KBM-7 (cell line): ENCODE results near the gene DISC1.

Source experiments
- DNase-seq: peaks from one replicate; pipeline ENCODE4 v3.0.0-alpha.2; 2015
- in situ Hi-C: fragments of 300-500 bp; cut with MboI; formaldehyde crosslinking; loops from 2 replicates; pipeline ENCODE4 v1.14.3; 2020; ENCODE audit warnings: low sequenced_read_pairs, low pct_unique_long_range_greater_than_20kb, mixed read lengths

DISC1 gene

DNA sequence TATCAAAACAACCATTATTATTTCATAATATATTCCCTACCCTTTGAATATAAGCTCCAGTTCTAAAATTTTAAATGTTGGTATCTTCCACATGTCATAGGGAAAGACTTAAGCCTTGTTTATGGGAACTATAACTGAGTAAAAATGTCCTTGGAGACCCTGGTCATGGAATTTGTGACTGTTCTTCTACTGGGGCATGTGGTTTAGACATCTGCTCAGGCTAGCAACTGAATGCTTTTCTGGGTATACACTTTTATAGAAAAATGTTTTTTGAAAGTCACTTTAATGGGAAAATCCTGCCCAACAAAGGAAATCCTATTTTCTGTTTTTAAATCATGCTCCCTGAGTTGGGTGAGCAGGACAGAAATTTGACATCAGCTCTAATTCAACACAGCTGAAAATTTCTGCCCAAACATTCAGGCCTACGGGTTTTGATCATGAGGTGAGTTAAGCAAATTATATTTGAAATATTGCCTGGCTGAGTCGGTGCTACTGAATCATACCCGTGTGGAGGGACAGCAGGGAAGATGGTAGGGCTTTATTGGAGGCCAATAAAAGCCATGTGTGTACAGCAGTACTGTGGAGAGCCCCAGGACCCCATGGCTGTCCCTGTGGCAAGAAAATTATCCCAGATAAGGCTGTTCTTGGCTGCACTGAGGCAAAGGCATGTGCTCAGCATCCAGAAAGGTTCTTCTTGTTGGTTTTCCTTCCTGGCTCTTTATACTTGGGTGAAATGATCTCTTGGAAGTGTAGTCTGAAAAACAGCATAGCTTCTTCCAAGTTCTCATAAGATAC lies 391.8 kb downstream of the DISC1 start:
- no peak for DNase-seq
- in situ Hi-C loops, result no loop called here

DNA sequence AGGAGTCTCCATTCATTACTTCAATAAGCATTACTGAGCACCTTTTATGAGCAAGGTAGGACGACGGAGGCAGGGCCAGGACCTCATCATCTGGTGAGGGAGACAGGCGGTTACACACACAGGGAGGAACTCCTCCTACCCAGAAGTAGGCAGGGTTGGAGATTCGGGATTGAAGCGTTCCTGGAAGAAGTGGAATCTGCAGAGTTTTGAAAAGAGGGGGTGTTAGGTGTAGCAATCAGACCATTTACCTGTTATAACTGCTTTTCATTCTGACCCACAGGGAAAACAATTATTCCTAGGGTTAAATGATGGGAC lies 392.4 kb downstream of the DISC1 start:
- DNase-seq, result no peak
- in situ Hi-C loops, result no loop called here

DNA sequence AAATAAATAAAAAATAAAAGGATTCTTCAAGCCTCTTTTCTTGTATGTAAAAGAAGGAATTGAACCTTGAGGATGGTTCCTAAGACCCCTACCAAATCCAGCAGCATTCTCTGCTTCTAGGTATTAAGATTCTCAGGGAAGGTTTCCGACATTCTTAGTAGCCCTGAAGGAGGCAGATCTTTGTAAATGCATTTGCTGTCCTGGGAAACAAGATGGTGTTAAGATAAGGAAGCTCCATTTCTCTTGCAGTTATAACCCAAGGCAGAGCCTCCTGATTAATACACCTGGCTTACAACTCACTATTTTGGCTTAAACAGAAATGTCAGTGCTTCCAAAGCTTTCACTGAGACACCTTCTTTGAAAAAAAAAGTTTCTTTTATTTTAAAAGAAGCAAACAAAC lies 393.8 kb downstream of the DISC1 start:
- in situ Hi-C loops, result no loop called here
- no peak for DNase-seq

DNA sequence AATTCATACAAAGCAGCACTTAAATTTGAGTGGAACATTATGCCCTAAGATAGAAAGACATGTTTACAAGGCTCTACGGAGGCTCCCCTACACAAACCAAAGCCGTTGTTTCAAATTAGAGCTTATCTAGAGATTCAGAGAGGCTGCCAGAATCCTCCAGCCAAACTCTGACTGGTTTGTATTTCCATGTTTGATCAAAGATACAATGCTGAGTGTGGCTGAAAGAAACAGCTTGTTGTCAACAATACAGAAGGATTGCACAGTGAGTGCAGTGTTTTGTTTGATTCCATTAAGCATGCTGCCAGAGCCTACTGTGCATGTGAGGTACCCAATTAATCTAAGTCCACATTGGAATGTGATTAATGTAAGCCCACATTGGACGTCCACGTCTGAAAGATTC lies 402.7 kb downstream of the DISC1 start:
- in situ Hi-C loops, result no loop called here
- no peak for DNase-seq

DNA sequence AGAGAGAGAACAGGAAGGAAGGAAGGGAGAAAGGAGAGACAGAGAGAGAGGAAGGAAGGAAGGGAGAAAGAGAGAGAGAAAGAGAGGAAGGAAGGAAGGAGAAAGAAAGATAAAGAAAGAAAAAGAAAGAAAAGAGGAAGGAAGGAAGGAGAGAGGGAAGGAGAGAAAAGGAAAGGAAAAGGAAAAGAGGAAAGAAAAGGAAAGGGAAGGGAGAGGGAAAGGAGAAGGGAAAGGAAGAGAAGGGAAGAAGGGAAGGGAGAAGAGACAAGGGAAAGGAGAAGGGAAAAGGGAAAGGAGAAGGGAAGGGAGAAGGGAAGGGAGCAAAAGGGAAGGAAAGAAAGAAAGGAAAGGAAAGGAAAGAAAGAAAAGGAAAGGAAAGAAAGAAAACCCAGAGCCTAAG lies 404.6 kb downstream of the DISC1 start:
- in situ Hi-C loops, result no loop called here
- DNase-seq, result no peak

DNA sequence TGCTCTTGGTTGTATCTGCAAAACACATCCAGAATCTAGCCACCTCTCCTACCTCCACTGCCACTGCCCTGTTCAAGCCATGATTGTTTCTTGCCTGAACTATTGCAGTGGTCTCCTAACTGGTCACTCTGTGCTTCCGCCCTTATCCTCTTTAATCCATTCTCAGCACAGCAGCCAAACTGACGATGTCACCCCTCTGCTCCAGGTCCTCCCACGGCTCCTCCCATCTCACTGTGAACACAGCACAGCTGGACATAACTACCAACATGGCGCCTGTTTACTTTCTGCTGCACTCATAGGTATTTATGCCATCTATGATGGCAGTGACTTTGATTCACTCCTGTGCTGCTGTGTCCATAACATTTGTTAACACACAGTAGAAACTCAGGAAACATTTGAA lies 406.7 kb downstream of the DISC1 start:
- DNase-seq, result no peak
- in situ Hi-C loops, result no loop called here

DNA sequence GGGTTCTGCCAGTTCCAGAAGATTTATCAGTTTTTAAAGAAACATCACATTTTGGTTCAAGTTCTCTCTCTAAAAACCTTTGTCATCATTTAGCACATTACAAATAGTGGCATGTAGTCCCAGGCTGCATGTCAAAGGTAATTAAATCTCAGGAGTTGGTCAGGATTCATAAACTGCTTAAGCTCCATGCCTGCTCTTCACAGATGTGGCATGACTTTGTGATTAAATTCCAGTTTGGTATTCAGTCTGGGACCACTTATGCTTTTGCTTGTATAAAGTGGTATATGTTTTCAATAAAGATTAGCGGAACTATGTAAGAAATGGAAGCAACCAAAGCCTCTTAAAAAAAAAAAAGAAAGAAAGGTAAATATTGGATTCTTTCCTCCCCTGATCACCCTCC lies 408.0 kb downstream of the DISC1 start:
- in situ Hi-C loops, result no loop called here
- no peak for DNase-seq

DNA sequence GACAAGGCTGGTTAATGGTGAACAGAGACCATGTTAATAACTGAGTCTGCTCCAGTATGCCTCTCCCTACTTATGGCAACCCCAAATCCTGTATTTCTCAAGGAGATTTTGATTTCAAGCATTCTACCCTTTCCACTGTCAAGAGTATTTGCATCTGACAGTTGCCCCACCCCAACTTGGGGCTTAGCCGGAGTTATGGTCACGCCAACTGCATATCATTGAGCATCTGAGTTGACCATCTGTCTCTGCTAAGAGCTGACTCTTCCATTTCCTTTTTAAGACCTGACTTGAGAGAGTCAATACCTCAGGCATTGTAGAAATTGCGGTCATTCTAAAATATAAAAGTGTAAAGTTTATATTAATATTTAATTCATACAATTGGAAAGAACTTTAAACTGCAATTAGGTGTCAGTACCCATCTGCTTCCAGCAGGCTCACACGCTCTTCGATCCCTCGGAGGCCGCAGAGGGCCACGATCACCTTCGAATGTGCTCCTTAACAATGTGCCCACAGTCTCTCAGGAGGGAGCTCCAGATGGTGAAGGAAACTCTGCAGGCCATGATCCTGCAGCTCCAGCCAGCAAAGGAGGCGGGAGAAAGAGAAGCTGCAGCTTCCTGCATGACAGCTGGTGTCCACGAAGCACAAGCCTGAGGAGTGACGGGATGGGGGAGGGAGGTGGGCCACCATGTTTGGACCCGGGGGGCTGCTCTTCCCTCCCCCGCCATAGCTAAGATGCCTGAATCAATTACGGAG lies 409.8 kb downstream of the DISC1 start:
- DNase-seq, result no peak

DNA sequence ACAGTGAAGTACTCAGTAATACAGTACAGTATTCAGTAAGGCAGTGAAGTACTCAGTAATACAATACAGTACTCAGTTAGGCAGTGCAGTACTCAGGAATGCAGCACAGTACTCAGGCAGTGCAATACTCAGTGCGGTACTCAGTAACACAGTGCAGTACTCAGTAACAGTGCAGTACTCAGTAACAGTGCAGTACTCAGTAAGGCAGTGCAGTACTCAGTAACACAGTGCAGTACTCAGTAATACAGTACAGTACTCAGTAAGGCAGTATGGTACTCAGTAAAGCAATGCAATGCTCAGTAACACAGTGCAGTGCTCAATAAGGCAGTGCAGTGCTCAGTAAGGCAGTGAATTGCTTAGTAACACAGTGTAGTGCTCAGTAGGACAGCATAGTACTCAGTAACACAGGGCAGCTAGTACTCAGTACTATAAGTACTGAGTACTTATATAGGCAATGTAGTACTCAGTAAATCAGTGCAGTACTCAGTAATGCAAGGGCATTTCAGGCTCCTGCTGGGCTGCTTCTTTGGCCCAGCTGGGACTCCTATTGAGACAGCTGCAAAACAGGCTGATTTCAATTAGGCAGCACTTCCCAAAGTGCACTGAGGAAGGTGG lies 411.3 kb downstream of the DISC1 start:
- in situ Hi-C loops, result no loop called here
- no peak for DNase-seq

More for the DNA sequence above, 409.8 kb downstream of the DISC1 start:
- in situ Hi-C loops, result no loop called here

DNA sequence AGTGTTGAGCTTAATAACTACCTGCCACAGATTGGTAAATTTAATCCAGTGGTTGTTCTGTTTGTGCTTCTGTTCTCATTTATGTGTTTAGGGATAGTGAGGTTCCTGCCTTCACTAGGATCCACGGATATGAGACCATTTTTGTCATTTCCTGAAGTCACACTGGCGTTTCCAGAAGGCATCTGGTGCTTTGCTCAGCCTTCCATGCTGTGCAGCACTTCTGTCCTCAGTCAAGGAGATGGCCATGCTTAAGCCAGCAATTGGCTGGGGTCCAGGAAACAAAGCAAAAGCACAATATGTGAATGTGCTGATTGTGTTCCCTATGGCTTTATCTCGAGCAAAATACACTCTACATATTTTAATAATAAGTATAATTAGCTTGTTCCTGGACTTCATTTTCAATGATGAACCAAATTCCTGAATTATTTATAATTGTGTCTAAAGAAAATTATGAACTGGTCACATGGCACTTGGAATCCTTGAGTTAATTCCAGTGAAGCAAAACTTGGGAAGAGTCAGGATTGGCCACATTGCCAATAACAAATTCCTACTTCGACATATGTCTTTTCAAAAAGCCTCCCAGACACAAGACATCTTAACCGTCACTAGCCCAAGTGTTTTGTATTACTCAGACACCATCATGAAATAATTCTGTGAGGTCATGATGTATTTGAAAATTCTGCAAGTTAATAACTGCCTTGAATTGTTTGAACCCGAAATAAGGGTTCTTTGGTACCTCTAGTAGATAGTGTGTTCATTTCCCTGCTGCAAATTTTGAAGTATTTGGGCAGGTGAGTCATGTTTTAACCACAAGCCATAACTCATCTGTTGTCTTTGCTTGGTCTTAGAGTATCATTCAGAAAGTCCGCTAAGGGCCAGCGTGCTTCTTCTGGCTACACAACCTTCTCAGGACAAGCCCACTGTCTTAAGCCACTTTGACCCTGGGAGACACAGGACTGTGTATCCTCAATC lies 412.4 kb downstream of the DISC1 start:
- in situ Hi-C loops, result no loop called here
- no peak for DNase-seq

DNA sequence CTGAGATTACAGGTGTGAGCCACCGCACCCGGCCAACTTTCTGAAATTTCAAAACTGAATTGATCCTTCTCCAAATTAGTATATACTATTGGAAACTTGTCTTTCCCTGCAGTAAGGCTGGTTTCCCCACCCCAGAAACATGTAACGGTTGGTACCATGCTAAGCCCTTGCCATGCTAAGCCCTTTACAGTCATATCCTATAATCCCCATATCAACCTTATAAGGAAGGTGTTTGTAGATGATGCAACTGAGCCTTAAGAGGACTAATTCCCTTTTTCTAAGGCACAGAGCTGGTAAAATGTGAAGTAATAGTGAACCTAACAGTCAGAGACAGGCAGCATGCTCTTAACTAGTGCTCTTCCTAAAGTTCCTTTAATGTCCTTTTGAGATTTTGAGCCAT lies 413.7 kb downstream of the DISC1 start:
- DNase-seq, result no peak
- in situ Hi-C loops, result no loop called here

DNA sequence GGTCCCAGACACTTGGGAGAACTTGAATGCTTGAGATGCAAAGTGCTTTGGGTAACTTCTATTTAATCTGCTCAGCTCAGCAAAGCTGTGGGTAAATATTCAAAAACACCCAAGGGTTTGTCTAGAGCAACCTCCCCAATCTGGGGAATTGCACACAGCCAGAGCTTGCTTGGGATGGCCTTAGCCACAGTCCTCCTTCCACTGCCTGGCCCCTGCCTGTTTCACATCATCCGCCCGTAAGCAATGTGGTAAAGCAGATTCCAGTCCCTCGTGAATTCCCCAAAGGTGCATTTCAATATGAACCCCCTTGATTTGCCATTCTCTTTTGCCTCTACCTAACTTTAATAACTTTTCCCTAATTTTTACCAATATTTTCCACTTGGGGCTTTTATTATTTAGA lies 418.1 kb downstream of the DISC1 start:
- in situ Hi-C loops, result no loop called here
- no peak for DNase-seq

DNA sequence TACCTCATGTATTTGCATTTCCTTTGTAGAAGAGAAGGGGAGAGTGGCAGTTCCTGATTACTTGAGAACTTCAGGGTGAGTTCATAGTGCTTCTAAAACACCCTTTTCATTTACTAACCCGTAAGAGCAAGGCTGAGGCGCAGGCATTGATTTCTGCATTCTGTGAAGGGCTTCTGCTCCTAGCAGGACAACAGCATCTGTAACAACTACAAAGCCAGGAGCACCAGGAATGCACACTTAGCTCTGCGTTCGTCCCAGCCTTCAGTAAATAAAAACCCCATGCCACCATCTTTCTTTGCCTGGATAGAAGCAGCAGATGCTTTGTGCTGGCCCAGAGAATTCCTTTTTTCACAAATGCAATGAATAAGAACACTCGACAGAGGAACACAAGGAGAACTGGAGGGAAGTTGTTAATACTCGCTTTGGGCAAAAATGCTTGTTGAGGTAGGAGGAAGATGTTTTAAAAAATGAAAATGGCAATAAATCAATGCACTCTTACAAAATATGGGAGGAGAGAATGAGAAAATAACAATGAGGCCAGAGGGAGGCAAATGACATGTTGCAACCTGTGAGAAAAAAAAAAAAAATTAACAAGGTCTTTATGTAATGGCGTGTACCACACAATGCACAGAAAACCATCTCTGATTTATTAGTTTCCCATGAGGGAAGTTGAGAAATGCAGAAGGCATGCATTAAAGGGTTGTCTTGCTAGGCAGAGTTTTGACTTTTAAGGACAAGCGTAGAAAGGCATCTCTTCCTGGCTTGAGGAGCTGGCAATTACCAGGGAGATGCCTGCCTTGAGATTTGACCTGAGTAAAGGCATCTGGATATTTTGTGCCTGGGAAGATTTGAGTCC lies 418.8 kb downstream of the DISC1 start:
- in situ Hi-C loops, result no loop called here
- DNase-seq, result no peak

DNA sequence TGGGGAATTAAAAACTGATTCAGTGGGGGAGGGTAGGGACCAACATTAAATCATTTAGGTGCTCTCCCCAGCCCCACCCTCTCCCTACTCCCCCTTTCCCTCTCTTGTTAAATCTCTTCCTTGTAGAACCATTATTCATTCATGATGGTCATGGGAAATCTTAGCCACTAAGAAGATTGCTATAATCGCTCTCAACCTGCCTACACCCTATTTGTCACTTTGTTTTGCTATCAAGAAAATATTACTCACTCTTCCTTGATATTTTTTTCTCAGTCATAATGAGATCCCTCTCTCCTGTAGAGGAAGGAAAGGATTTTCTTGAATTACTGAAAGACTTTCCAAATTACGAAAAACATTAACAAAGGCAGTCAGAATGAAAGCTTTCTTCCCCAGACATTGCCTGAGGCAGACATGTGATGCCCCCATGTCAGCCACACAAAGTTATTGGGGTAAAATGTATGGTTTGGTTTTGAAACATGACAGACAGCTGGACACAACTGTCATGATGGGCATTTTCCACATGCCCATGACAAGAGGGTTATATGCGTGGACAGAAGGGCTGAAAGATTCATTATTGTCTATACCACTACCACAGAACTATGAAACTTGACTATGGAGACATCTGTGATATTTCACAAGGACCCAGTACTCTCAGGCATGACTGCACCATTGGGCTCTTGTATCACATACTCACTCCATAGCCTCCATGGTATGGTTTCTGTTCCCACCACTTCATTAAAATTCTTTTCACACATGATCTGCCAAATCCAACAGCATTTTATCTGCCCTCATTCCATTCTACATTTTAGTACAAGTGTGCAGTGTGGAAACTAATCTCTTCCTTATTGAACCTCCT lies 420.1 kb downstream of the DISC1 start:
- in situ Hi-C loops, result no loop called here
- no peak for DNase-seq

DNA sequence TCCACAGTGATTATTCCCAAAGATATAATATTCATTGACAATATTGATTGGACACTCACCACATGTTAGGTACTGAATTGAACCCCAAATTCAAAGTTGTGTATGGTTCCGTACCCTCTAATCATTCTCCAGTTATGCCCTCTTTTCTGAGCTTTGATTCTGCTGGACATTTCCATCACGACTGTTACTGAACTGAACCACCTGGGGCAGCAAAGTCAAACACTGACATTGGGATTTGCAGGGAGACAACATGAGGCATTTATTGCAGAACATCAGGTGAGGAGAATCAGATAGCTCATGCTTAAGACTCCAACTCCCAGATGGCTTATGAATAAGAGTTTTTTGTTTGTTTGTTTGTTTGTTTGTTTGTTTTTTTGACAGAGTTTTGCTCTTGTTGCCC lies 420.9 kb downstream of the DISC1 start:
- in situ Hi-C loops, result no loop called here
- DNase-seq, result no peak

DNA sequence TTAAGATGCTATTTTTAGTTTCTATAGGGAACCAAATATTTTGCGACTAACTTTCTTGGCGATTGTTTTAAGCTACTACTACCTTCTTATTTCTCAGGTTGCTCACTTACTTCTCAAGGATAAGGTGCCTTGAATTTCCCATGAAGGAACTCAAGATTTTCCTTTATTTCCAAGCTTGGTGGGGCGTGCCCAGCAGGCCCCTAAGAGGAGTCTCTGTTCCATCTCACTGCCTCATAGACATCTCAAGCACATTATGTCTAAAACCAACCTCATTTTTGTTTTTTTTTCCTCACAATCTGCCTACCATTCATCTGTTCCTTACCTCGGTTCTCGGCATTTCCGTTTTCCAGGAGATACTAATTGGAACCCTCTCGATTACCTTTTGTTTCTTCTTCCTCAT lies 421.9 kb downstream of the DISC1 start:
- in situ Hi-C loops, result no loop called here
- DNase-seq, result no peak

DNA sequence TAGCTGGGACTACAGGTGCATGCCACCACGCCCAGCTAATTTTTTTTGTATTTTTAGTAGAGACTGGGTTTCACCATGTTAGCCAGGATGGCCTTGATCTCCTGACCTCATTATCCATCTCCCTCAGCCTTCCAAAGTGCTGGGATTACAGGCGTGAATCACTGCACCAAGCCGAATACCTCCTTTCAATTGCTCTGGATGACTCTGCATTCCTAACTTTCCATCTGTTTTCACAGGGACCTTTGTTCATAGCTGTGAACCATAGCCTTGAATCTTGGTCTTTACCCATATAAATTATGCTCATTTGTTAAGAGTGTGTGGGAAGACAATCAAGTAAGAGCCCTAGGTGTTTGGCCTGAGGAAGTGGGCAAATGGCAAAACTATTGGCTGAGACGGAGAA lies 422.7 kb downstream of the DISC1 start:
- no peak for DNase-seq
- in situ Hi-C loops, result no loop called here
